Measurements from ENCODE around the gene INO80B. TPM values are rescaled to one million over a fixed set of nuclear protein-coding genes. Genes with fewer than 3 reads are reported as not detected.

The INO80B gene
- total and polyA plus RNA-seq, 2 experiments from 2014 or later: 15.4 to 40.9 TPM

DNA sequence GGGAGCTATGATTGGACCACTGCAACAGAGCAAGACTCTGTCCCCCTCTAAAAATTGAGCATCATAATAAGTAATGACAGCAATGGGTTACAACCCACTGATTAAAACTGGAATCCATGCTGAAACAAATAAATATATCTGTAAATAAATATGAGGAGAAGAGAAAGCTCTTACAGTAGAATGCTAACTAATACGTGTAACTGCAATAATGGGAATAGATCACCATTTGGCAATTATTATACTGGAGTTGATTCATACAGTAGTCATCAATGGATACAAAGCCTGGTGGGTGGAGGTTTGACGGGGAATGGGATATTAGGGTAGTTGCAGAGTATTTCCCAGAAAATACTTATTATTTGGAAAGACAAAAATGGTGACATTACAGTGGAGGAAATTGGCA, 6.1 kb upstream of the INO80B start:
- Histone ChIP-seq H3K4me3 (no peak overlapping the region), H3K9me3 (ENCODE audit: low read depth) (no peaks in the 10 kb centered on the region), H3K27ac (no peak overlapping the region), H3K27me3 (no peaks in the 10 kb centered on the region), H3K36me3 (no peaks in the 10 kb centered on the region), H3K4me1 (ENCODE audit: low read depth) (no peaks in the 10 kb centered on the region)
- no peak for DNase-seq (ENCODE audit: low read depth in 1 of 2, low spot score in 1 of 2)
- TF ChIP-seq, protein P1, sequence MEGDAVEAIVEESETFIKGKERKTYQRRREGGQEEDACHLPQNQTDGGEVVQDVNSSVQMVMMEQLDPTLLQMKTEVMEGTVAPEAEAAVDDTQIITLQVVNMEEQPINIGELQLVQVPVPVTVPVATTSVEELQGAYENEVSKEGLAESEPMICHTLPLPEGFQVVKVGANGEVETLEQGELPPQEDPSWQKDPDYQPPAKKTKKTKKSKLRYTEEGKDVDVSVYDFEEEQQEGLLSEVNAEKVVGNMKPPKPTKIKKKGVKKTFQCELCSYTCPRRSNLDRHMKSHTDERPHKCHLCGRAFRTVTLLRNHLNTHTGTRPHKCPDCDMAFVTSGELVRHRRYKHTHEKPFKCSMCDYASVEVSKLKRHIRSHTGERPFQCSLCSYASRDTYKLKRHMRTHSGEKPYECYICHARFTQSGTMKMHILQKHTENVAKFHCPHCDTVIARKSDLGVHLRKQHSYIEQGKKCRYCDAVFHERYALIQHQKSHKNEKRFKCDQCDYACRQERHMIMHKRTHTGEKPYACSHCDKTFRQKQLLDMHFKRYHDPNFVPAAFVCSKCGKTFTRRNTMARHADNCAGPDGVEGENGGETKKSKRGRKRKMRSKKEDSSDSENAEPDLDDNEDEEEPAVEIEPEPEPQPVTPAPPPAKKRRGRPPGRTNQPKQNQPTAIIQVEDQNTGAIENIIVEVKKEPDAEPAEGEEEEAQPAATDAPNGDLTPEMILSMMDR (IDR thresholded peaks at IDR 0.05; ENCODE audit: low read depth, low read length): no peak

DNA sequence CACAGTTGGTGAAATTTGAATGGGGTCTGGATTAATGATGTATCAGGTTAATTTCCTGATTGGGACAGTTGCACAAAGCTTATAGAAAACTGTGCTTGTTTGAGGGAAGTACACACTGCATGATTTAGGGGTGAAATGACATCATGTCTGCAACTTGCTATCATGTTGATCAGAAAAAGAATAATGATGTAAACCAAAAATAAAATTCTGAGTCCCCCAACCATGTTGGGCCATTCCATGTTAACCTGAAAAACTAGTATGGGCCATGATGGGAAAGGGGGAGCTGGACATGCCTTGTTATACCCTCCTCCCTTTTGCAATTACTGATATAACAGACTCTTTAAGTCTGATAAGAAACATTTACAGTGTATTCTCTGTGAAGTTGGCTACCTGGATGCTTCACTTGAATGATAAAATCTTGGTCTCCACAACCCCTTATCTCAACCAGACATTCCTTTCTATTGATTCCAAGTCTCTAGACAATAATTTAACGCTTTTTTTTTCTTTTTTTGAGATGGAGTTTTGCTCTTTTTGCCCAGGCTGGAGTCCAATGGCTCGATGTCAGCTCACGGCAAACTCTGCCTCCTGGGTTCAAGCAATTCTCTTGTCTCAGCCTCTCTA, 4.2 kb upstream of the INO80B start:
- DNase-seq (ENCODE audit: low read depth in 1 of 2, low spot score in 1 of 2): no peak
- H3K36me3 ChIP-seq: no peaks in the 10 kb centered on the region
- no peaks in the 10 kb centered on the region for H3K9me3 ChIP-seq (ENCODE audit: low read depth)
- H3K4me3 ChIP-seq: no peak overlapping the region
- H3K27ac ChIP-seq: no peak overlapping the region
- no peaks in the 10 kb centered on the region for H3K27me3 ChIP-seq
- TF ChIP-seq, protein P1 (IDR thresholded peaks at IDR 0.05; ENCODE audit: low read depth, low read length): no peak
- H3K4me1 ChIP-seq (ENCODE audit: low read depth): no peaks in the 10 kb centered on the region

DNA sequence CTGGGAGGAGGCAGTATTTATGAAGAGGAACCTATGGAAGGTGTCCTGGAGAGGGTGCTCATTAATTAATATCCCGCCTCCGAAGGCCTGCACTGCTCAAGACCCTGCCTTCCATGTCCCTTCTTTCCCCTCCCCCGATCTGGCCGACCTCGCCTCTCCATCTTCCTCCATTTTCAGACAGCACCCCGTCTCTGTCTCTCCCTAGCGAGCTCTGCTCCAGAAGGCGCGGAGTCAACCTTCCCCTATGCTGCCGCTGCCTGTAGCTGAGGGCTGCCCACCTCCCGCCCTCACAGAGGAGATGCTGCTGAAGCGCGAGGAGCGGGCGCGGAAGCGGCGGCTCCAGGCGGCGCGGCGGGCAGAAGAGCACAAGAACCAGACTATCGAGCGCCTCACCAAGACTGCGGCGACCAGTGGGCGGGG, 2.3 kb downstream of the INO80B start:
- Histone ChIP-seq H3K27me3 (no peaks in the 10 kb centered on the region), H3K9me3 (ENCODE audit: low read depth) (no peaks in the 10 kb centered on the region), H3K27ac (peak overlapping the region; percentile 88), H3K4me3 (peak overlapping the region; percentile 62), H3K4me1 (ENCODE audit: low read depth) (peaks cover 5% of the 10 kb centered on the region), H3K36me3 (peaks cover 5% of the 10 kb centered on the region)
- no peak for DNase-seq (ENCODE audit: low read depth in 1 of 2, low spot score in 1 of 2)
- TF ChIP-seq, protein P1 (IDR thresholded peaks at IDR 0.05; ENCODE audit: low read depth, low read length): no peak

DNA sequence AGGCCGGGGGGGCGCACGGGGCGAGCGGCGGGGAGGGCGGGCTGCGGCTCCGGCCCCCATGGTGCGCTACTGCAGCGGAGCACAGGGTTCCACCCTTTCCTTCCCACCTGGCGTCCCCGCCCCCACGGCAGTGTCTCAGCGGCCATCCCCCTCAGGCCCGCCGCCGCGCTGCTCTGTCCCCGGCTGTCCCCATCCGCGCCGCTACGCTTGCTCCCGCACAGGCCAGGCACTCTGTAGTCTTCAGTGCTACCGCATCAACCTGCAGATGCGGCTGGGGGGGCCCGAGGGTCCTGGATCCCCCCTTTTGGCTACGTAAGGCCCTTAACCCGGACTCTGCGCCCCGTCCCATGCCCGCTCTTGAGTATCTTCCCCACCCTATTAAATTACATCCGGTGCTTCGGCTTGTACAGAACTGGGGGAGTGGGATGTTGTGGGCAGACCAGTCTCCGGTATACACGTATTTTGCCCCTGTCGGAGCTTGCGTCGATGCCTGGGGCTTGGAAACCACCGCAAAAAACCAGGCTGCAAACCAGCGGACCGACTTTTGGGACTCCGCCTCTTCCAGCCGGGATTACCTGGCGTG, 2.8 kb downstream of the INO80B start:
- peak overlapping the region; percentile 62 for H3K4me3 ChIP-seq
- peak; percentile 53 to 80 for DNase-seq (ENCODE audit: low read depth in 1 of 2, low spot score in 1 of 2)
- TF ChIP-seq, protein P1 (IDR thresholded peaks at IDR 0.05; ENCODE audit: low read depth, low read length): no peak
- H3K27ac ChIP-seq: peak overlapping the region; percentile 88
- no peaks in the 10 kb centered on the region for H3K27me3 ChIP-seq
- peaks cover 5% of the 10 kb centered on the region for H3K4me1 ChIP-seq (ENCODE audit: low read depth)
- no peaks in the 10 kb centered on the region for H3K9me3 ChIP-seq (ENCODE audit: low read depth)
- H3K36me3 ChIP-seq: peaks cover 7% of the 10 kb centered on the region

DNA sequence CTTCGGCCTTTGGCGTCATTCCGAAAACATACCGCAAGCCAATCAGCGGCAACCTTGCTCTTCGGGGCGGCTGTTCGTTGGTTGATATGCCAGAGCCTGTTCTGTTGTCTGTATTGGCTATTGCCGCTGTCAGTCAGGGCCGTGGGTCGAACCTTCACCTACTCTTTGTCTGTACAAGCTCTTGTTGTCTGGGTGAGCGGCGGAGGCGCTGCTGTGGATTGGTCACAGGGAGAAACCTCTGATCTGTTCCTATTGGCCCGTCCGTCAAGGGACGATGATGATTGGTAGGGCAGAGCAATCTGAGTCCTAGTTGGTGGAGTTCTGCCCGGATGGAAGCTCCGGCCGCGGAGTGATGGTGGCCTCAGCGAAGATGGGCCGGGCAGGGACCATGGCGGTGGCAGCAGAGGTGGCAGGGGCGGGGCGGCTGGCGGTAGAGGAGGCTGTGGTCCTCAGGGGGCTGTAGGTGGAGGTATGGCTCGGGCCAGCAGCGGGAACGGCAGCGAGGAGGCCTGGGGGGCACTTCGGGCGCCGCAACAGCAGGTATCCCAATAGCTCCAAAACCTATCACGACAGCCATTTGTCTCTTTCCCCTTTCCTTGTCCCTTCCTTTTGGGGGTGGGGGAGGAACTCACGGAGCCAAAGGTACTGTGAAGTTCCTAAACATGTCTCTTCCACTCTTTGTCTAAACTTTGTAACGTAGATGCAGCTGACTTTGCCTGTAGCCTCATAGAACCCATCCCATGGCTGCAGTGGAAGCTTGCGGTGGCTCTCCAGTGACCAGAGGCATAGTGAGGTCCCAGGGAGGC, 3.4 kb downstream of the INO80B start, which contains the start of gene WBP1:
Gene WBP1 (plus strand): TSS at position 307 of the 806 bp plus-strand sequence. CDS start 165 bp downstream, at position 472.
- peak; percentile 99 to 100 for DNase-seq (ENCODE audit: low read depth in 1 of 2, low spot score in 1 of 2)
- no peaks in the 10 kb centered on the region for H3K9me3 ChIP-seq (ENCODE audit: low read depth)
- H3K4me1 ChIP-seq (ENCODE audit: low read depth): peaks cover 5% of the 10 kb centered on the region
- peaks cover 9% of the 10 kb centered on the region for H3K36me3 ChIP-seq
- H3K27me3 ChIP-seq: no peaks in the 10 kb centered on the region
- H3K4me3 ChIP-seq: peak within 1 kb of the TSS; percentile 86
- TF ChIP-seq, protein P1 (IDR thresholded peaks at IDR 0.05; ENCODE audit: low read depth, low read length): no peak
- peak within 1 kb of the TSS; percentile 88 for H3K27ac ChIP-seq
